Ovary (tissue), 3 donors: ENCODE results near the gene CCDC13.

ENCODE experiments used
- CTCF ChIP-seq, 3 donors: fragments of 450-650 bp in 2 of 3; fragments of 200-600 bp in 1 of 3; IDR thresholded peaks; one replicate each; pipeline versions ENCODE4 v1.5.1 to v1.8.0; 2016 to 2022; ENCODE audit warnings: antibody characterized with exemption in 3 of 3, mild to moderate bottlenecking in 1 of 3
- EP300 ChIP-seq: sonication (generic); formaldehyde crosslinking; IDR thresholded peaks from one replicate; pipeline ENCODE4 v1.6.1; 2017; ENCODE audit warnings: antibody characterized with exemption
- POLR2A ChIP-seq: fragments of 450-650 bp; IDR thresholded peaks from one replicate; pipeline ENCODE4 v1.6.1; 2017; ENCODE audit warnings: antibody characterized with exemption, mild to moderate bottlenecking, moderate library complexity
- donor health status: DM: no; HTN: no; CAD: no.

GRCh38 chr3:42749025-42749752 is 23.9 kb downstream of the CCDC13 start:
- TF ChIP-seq CTCF (IDR thresholded peaks at IDR 0.05) (no peak), POLR2A (no peak), EP300 (no peak)
